SK-N-SH (cell line): ENCODE data around the gene EIF5A. TPM values are rescaled to one million over a fixed set of nuclear protein-coding genes. Genes with fewer than 3 reads are reported as not detected.
A peak's percentile ranks its signal among the peaks of the same experiment; 100 is the strongest.

Experiments used
- CTCF ChIA-PET: fragments of 300-600, 350-600 bp; formaldehyde crosslinking; extraction: SDS; loops from one replicate; lab custom pipeline; 2021; lab: Yijun Ruan, JAX
- POLR2A ChIA-PET: fragments of 350-600 bp; sonication (Branson Sonifier 250); formaldehyde crosslinking; extraction: SDS; loops from one replicate; lab custom pipeline; 2020; ENCODE audit warnings: antibody characterized with exemption, inconsistent platforms; lab: Yijun Ruan, JAX
- DNase-seq: peaks from one replicate; pipeline ENCODE4 v3.0.0; 2012
- H2AFZ ChIP-seq: fragments of 200-600 bp; sonication (generic); 2 replicates; pipeline ENCODE4 v1.8.1; 2016; ENCODE audit warnings: antibody characterized with exemption, mild to moderate bottlenecking, low read depth
- H3F3A ChIP-seq: fragments of 200-600 bp; sonication (generic); replicated peaks from 2 replicates; pipeline ENCODE3; 2016; ENCODE audit warnings: antibody characterized with exemption, mild to moderate bottlenecking; ENCODE audit not compliant: insufficient read depth
- H3K27ac ChIP-seq, 2 experiments: fragments of 200-500 bp in 1 of 2; fragments of 200-600 bp in 1 of 2; sonication (Bioruptor generic) in 1 of 2; sonication (generic), shearing (Covaris generic) in 1 of 2; 2 replicates each; pipeline versions ENCODE4 v1.5.1 to v1.6.1; 2014 to 2016; ENCODE audit warnings: low read depth in 2 of 2, inconsistent platforms in 1 of 2, low read length in 1 of 2, mild to moderate bottlenecking in 1 of 2, mixed read lengths in 1 of 2
- H3K27me3 ChIP-seq: fragments of 200-600 bp; sonication (generic), shearing (Covaris generic); 2 replicates; pipeline ENCODE4 v1.6.1; 2016; ENCODE audit warnings: mixed run types; ENCODE audit not compliant: insufficient read depth
- H3K36me3 ChIP-seq, 2 experiments: fragments of 200-500 bp in 1 of 2; fragments of 200-600 bp in 1 of 2; sonication (Bioruptor generic) in 1 of 2; sonication (generic) in 1 of 2; replicated peaks in 1 of 2; 2 replicates each; pipeline versions ENCODE3 to v1.5.1; 2014 to 2016; ENCODE audit warnings: low read length in 1 of 2, mild to moderate bottlenecking in 1 of 2; ENCODE audit not compliant: insufficient read depth in 2 of 2, control insufficient read depth in 1 of 2
- H3K4me1 ChIP-seq, 2 experiments: fragments of 200-500 bp in 1 of 2; fragments of 200-600 bp in 1 of 2; sonication (Bioruptor generic) in 1 of 2; sonication (generic), shearing (Covaris generic) in 1 of 2; 2 replicates each; pipeline versions ENCODE4 v1.5.1 to v1.6.1; 2014 to 2016; ENCODE audit warnings: low read depth in 1 of 2, low read length in 1 of 2, mixed run types in 1 of 2; ENCODE audit not compliant: insufficient read depth in 2 of 2, control insufficient read depth in 1 of 2
- H3K4me2 ChIP-seq: fragments of 200-600 bp; sonication (generic), shearing (Covaris generic); 2 replicates; pipeline ENCODE4 v1.6.1; 2017; ENCODE audit warnings: mixed run types
- H3K4me3 ChIP-seq, 2 experiments: fragments of 200-500 bp in 1 of 2; fragments of 200-600 bp in 1 of 2; sonication (Bioruptor generic) in 1 of 2; sonication (generic), shearing (Covaris generic) in 1 of 2; 2 replicates each; pipeline versions ENCODE4 v1.5.1 to v1.8.1; 2014 to 2016; ENCODE audit warnings: low read depth in 2 of 2, inconsistent platforms in 1 of 2, low read length in 1 of 2, mild to moderate bottlenecking in 1 of 2, mixed read lengths in 1 of 2, moderate library complexity in 1 of 2
- H3K79me2 ChIP-seq: fragments of 200-600 bp; sonication (generic); 2 replicates; pipeline ENCODE4 v1.8.1; 2017; ENCODE audit warnings: mild to moderate bottlenecking; ENCODE audit not compliant: insufficient read depth
- H3K9ac ChIP-seq: fragments of 200-600 bp; sonication (generic); 2 replicates; pipeline ENCODE4 v1.6.1; 2017; ENCODE audit warnings: mixed run types
- H3K9me2 ChIP-seq: fragments of 200-600 bp; sonication (generic); 2 replicates; pipeline ENCODE4 v1.6.1; 2017; ENCODE audit warnings: mixed run types
- H3K9me3 ChIP-seq: fragments of 200-600 bp; sonication (generic); 2 replicates; pipeline ENCODE4 v1.6.1; 2017; ENCODE audit warnings: mixed run types, mild to moderate bottlenecking, moderate library complexity
- H4K20me1 ChIP-seq: fragments of 200-600 bp; sonication (generic); 2 replicates; pipeline ENCODE4 v1.6.1; 2017; ENCODE audit warnings: mild to moderate bottlenecking, mixed run types; ENCODE audit not compliant: insufficient read depth
- CHD2 ChIP-seq: fragments of 150-350 bp; IDR thresholded peaks from 2 replicates; pipeline ENCODE4 v1.6.1; 2018; ENCODE audit warnings: low read length; ENCODE audit not compliant: partially characterized antibody
- ELF1 ChIP-seq: IDR thresholded peaks from 2 replicates; pipeline ENCODE4 v1.4.0; 2012
- EZH2phosphoT487 ChIP-seq: fragments of 200-600 bp; sonication (generic); IDR thresholded peaks from 2 replicates; pipeline ENCODE4 v1.6.1; 2017; ENCODE audit warnings: low read depth, mixed run types, mild to moderate bottlenecking, antibody characterized with exemption, moderate library complexity, borderline replicate concordance
- FOSL2 ChIP-seq: IDR thresholded peaks from 2 replicates; pipeline ENCODE4 v1.4.0; 2012; ENCODE audit warnings: low read depth, mild to moderate bottlenecking, moderate library complexity, borderline replicate concordance
- FOXJ3 ChIP-seq: sonication (generic); formaldehyde crosslinking; IDR thresholded peaks from 2 replicates; pipeline ENCODE4 v1.5.1; 2020; ENCODE audit warnings: mild to moderate bottlenecking, missing genetic modification reagents
- FOXM1 ChIP-seq: IDR thresholded peaks from 2 replicates; pipeline ENCODE4 v1.4.0; 2012; ENCODE audit warnings: low read depth, mild to moderate bottlenecking
- GABPA ChIP-seq: IDR thresholded peaks from 2 replicates; pipeline ENCODE4 v1.4.0; 2012; ENCODE audit warnings: low read depth, mild to moderate bottlenecking
- JUND ChIP-seq: IDR thresholded peaks from 2 replicates; pipeline ENCODE4 v1.4.0; 2012
- MEF2A ChIP-seq: IDR thresholded peaks from 2 replicates; pipeline ENCODE4 v1.4.0; 2012; ENCODE audit warnings: low read depth, borderline replicate concordance
- NFIC ChIP-seq: IDR thresholded peaks from 2 replicates; pipeline ENCODE4 v1.4.0; 2012; ENCODE audit warnings: borderline replicate concordance
- NRF1 ChIP-seq: IDR thresholded peaks from 2 replicates; pipeline ENCODE4 v1.6.1; 2012; ENCODE audit warnings: low read depth, mild to moderate bottlenecking, low read length
- POLR2AphosphoS5 ChIP-seq: IDR thresholded peaks from 2 replicates; pipeline ENCODE4 v1.6.1; 2012; ENCODE audit warnings: low read depth, low read length
- RCOR1 ChIP-seq: fragments of 150-350 bp; IDR thresholded peaks from 2 replicates; pipeline ENCODE4 v1.6.1; 2017; ENCODE audit warnings: antibody characterized with exemption, low read length
- TAF1 ChIP-seq: IDR thresholded peaks from 2 replicates; pipeline ENCODE4 v1.6.1; 2012; ENCODE audit warnings: low read depth, mild to moderate bottlenecking, low read length, moderate library complexity, borderline replicate concordance
- TCF12 ChIP-seq: IDR thresholded peaks from 2 replicates; pipeline ENCODE4 v1.4.0; 2012
- YY1 ChIP-seq: IDR thresholded peaks from 2 replicates; pipeline ENCODE4 v1.4.0; 2012; ENCODE audit warnings: low read depth, mild to moderate bottlenecking
- WGBS: methylation state at CpG from one replicate; pipeline ENCODE4 v1.1.6; 2017; ENCODE audit warnings: low lambda C conversion rate; 5-methylcytosine and 5-hydroxymethylcytosine counted together
- polyA plus RNA-seq, 3 experiments: library from polyadenylated mRNA; depleted of rRNA; stranded (reverse); fragments of >200 nt; gene quantifications; 2 replicates each; pipeline ENCODE4 v1.2.3, GENCODE V29; 2012
- TF ChIP-seq, protein P1 (sequence below): fragments of 150-350 bp; IDR thresholded peaks from 2 replicates; pipeline ENCODE4 v1.6.1; 2016; ENCODE audit warnings: mild to moderate bottlenecking, low read depth, low read length
- TF ChIP-seq, protein P2 (sequence below): IDR thresholded peaks from 2 replicates; pipeline ENCODE4 v1.4.0; 2012; ENCODE audit warnings: low read depth, borderline replicate concordance
- TF ChIP-seq, protein P3 (sequence below): IDR thresholded peaks from 2 replicates; pipeline ENCODE4 v1.4.0; 2012; ENCODE audit warnings: low read depth
- TF ChIP-seq, protein P4 (sequence below): IDR thresholded peaks from 2 replicates; pipeline ENCODE4; 2012

The EIF5A gene
- polyA plus RNA-seq, 1 of the 3 experiments (the other 2 are of a cell fraction): 971 TPM

DNA sequence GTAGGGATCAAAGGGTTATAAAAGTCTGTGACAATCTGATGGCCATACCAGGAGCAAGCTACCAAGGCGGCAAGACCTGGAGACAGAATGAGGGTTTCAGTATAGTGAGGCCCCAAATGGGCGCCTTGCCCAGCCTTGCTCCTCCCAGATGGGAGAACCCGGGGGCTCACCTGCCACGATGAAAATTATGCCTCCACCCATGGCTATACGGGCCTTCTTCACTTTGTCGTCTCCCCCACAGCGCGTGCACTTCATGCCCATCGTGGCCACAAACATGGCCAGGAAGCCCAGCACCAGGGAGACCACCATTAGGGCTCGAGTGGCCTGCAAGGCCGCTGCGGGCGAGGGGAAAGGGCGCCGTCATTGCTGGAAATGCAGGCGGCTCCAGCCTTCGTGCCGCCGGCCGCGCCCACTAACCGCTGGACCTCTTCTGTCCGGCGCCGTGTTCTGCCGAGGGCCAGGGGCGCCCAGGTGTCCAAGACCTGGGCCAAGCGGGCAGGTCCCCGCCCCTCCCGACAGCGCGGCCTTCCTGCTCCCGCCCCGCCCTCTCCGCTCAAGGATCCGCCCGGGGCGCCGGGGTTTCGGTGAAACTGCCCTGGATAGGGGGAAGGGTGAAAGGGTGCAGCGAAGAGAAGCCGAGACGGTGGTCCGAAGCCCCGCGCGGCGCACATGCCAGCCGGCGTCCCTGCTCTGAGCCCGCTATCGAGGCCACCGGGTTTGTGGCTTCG, 46.6 kb upstream of the EIF5A start:
- Histone ChIP-seq H3K79me2 (no peaks in the 10 kb centered on the region), H3K27ac (no peak overlapping the region), H4K20me1 (no peaks in the 10 kb centered on the region), H3K4me3 (peak overlapping the region in 1 of 2 experiments; percentile 7; a peak in 1 of 4 replicates), H2AFZ (no peak overlapping the region), H3K9ac (no peak overlapping the region), H3K36me3 (peaks cover 6 to 22% of the 10 kb centered on the region in 2 experiments), H3K4me1 (peaks cover 0 to 6% of the 10 kb centered on the region in 2 experiments; a peak in 2 of 4 replicates), H3K9me2 (no peaks in the 10 kb centered on the region), H3K9me3 (no peaks in the 10 kb centered on the region), H3K27me3 (no peaks in the 10 kb centered on the region), H3K4me2 (no peak overlapping the region), H3F3A (peaks cover 37% of the 10 kb centered on the region)
- no peak for DNase-seq
- CTCF ChIA-PET: interaction anchor here (0.8 to 1.9 kb wide), 4 partner anchors 19 to 36 kb away, joined by 3 to 13 read pairs (median 6); partner anchors contain the start of gene SLC2A4
- POLR2A ChIA-PET: no interaction called here
- 62% methylated on average over 19 of the region's 54 CpGs for WGBS
- TF ChIP-seq GABPA: no peak
- no peak for TF ChIP-seq CHD2
- no peak for TF ChIP-seq TCF12
- TF ChIP-seq, protein P1, sequence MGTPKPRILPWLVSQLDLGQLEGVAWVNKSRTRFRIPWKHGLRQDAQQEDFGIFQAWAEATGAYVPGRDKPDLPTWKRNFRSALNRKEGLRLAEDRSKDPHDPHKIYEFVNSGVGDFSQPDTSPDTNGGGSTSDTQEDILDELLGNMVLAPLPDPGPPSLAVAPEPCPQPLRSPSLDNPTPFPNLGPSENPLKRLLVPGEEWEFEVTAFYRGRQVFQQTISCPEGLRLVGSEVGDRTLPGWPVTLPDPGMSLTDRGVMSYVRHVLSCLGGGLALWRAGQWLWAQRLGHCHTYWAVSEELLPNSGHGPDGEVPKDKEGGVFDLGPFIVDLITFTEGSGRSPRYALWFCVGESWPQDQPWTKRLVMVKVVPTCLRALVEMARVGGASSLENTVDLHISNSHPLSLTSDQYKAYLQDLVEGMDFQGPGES: no peak
- TF ChIP-seq JUND: no peak
- TF ChIP-seq FOXJ3 (CRISPR knock-in tag): no peak
- no peak for TF ChIP-seq TAF1
- TF ChIP-seq FOSL2: no peak
- TF ChIP-seq NRF1: no peak
- no peak for TF ChIP-seq RCOR1
- no peak for TF ChIP-seq NFIC
- TF ChIP-seq, protein P2, sequence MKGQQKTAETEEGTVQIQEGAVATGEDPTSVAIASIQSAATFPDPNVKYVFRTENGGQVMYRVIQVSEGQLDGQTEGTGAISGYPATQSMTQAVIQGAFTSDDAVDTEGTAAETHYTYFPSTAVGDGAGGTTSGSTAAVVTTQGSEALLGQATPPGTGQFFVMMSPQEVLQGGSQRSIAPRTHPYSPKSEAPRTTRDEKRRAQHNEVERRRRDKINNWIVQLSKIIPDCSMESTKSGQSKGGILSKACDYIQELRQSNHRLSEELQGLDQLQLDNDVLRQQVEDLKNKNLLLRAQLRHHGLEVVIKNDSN: no peak
- TF ChIP-seq MEF2A: no peak
- no peak for TF ChIP-seq POLR2AphosphoS5
- TF ChIP-seq, protein P3, sequence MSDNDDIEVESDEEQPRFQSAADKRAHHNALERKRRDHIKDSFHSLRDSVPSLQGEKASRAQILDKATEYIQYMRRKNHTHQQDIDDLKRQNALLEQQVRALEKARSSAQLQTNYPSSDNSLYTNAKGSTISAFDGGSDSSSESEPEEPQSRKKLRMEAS: no peak
- TF ChIP-seq, protein P4, sequence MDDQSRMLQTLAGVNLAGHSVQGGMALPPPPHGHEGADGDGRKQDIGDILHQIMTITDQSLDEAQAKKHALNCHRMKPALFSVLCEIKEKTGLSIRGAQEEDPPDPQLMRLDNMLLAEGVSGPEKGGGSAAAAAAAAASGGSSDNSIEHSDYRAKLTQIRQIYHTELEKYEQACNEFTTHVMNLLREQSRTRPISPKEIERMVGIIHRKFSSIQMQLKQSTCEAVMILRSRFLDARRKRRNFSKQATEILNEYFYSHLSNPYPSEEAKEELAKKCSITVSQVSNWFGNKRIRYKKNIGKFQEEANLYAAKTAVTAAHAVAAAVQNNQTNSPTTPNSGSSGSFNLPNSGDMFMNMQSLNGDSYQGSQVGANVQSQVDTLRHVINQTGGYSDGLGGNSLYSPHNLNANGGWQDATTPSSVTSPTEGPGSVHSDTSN: no peak
- no peak for TF ChIP-seq YY1
- TF ChIP-seq EZH2phosphoT487: no peak
- TF ChIP-seq FOXM1: no peak
- no peak for TF ChIP-seq ELF1
